ENCODE data around the gene UBQLN1.

DNA sequence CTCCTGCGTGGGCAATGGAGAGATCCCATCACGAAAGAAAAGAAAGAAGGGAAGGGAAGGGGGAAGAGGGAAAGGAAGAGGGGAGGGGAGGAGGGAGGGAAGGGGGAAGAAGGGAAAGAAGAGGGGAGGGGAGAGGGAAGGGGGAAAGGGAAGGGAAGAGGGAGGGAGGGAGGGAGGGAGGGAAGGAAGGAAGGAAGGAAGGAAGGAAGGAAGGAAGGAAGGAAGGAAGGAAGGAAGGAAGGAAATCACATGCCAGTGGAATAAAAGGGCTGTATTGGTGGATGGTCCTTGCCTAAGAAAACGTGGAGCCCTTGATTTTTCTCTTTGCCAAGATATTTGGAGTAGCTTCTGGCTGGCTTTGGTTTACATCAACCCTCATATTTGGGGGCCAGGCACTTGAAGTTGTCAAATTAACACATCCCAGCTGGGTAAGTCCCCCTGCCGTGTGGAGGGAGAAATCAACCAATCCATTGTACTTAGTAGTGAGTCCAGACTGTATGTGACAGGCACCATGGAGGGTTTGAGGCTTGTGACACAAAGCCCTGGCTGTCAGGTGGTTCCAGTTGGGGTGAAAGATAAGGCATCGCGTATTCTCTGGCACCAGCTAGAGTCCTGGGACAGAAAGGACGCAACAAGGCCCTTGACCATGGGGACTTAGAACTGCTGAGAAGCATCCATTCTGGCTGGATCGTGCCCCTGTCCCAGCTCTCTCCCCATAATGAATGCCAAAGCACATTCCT is 61.1 kb downstream of the UBQLN1 start:
- no peak for TF ChIP-seq CREM (IDR thresholded peaks at IDR 0.05; ENCODE audit: low read depth)
- no peak for TF ChIP-seq PHB2 (IDR thresholded peaks at IDR 0.05; ENCODE audit: low read depth)
- no peak for TF ChIP-seq TCF7L2 (IDR thresholded peaks at IDR 0.05; ENCODE audit: low read depth, low read length)
- no peak for TF ChIP-seq KLF16 (IDR thresholded peaks at IDR 0.05)
- TF ChIP-seq MXI1 (IDR thresholded peaks at IDR 0.05; ENCODE audit: low read depth, low read length): no peak
- TF ChIP-seq EZH2 (IDR thresholded peaks at IDR 0.05; ENCODE audit: borderline replicate concordance, low read depth, low read length): no peak

Measured in K562 (cell line).